ENCODE results near the gene LARGE1. TPM values are rescaled to one million over a fixed set of nuclear protein-coding genes. Genes with fewer than 3 reads are reported as not detected.

Gene LARGE1
- polyA plus RNA-seq, 3 donors: 0.05 to 0.13 TPM; not detected in 1

DNA sequence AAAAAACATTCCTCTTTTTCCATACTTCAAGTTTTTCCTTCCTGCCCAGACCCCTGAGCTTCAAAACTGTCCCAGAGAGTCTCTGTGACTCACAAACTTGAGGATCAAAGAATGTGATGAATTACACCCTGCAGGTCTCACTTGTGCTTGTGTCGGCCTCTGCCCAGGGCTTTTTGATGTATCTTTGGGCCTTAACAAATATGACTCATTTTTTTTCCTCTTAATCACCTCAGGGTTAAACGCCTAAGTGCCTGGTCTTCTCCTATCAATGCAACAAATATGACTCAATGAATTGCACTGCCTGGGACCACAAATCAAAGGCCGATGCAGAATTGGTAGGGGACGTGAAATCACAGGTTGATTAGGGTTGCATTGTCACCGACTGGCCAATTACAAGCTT lies 267.7 kb downstream of the LARGE1 start:
- no peaks in the 10 kb centered on the region for H3K36me3 Mint-ChIP-seq
- Histone ChIP-seq H3K9ac (ENCODE audit: insufficient read depth, low read length, poor library complexity, severe bottlenecking) (no peak overlapping the region), H3K4me1 (ENCODE audit: control insufficient read depth in 1 of 2, insufficient read depth in 2 of 2, low read length in 2 of 2) (no peaks in the 10 kb centered on the region), H3K4me2 (replicated peaks; ENCODE audit: extremely low read depth, low read length, poor library complexity, severe bottlenecking) (no peak overlapping the region), H2AFZ (ENCODE audit: insufficient read depth, low read depth, low read length, poor library complexity, severe bottlenecking) (no peak overlapping the region), H3K36me3 (replicated peaks in 1 of 2; ENCODE audit: control insufficient read depth in 1 of 2, insufficient read depth in 2 of 2, low read length in 2 of 2) (no peaks in the 10 kb centered on the region), H3K9me3 (replicated peaks in 1 of 2; ENCODE audit: control insufficient read depth in 1 of 2, insufficient read depth in 1 of 2, low read length in 2 of 2) (peaks cover 49 to 72% of the 10 kb centered on the region in 2 donors), H3K27ac (ENCODE audit: low read depth in 1 of 2, low read length in 2 of 2) (no peak overlapping the region), H3K4me3 (replicated peaks in 1 of 3; ENCODE audit: low read depth in 2 of 3, low read length in 3 of 3) (no peak overlapping the region), H3K79me2 (ENCODE audit: insufficient read depth, low read length) (no peaks in the 10 kb centered on the region), H3K27me3 (ENCODE audit: control insufficient read depth in 2 of 2, insufficient read depth in 2 of 2, low read length in 2 of 2) (no peaks in the 10 kb centered on the region), H4K20me1 (ENCODE audit: insufficient read depth, low read length) (no peaks in the 10 kb centered on the region)
- intact Hi-C loops (cut with micrococcal nuclease): no loop called here
- no peaks in the 10 kb centered on the region for H3K27me3 Mint-ChIP-seq (ENCODE audit: low read depth in 3 of 3)
- no peaks in the 10 kb centered on the region for H3K4me1 Mint-ChIP-seq
- H3K27ac Mint-ChIP-seq: no peak overlapping the region
- no peak for DNase-seq
- no peak overlapping the region for H3K4me3 Mint-ChIP-seq
- TF ChIP-seq CTCF (IDR thresholded peaks at IDR 0.05): no peak
- 87% methylated on average over 4 of the region's 5 CpGs for WGBS (ENCODE audit: insufficient coverage)
- H3K9me3 Mint-ChIP-seq: peaks cover 8 to 56% (median 25%) of the 10 kb centered on the region in 7 donors

GRCh38 chr22:33650244-33650643 lies 270.0 kb downstream of the LARGE1 start:
- no peaks in the 10 kb centered on the region for H3K4me1 Mint-ChIP-seq
- no peaks in the 10 kb centered on the region for H3K36me3 ChIP-seq (replicated peaks in 1 of 2; ENCODE audit: control insufficient read depth in 1 of 2, insufficient read depth in 2 of 2, low read length in 2 of 2)
- H3K4me2 ChIP-seq (replicated peaks; ENCODE audit: extremely low read depth, low read length, poor library complexity, severe bottlenecking): no peak overlapping the region
- DNase-seq: no peak
- H3K4me1 ChIP-seq (ENCODE audit: control insufficient read depth in 1 of 2, insufficient read depth in 2 of 2, low read length in 2 of 2): no peaks in the 10 kb centered on the region
- H3K9me3 ChIP-seq (replicated peaks in 1 of 2; ENCODE audit: control insufficient read depth in 1 of 2, insufficient read depth in 1 of 2, low read length in 2 of 2): peaks cover 40 to 66% of the 10 kb centered on the region in 2 donors
- H2AFZ ChIP-seq (ENCODE audit: insufficient read depth, low read depth, low read length, poor library complexity, severe bottlenecking): no peak overlapping the region
- H3K4me3 ChIP-seq (replicated peaks in 1 of 3; ENCODE audit: low read depth in 2 of 3, low read length in 3 of 3): no peak overlapping the region
- H3K27me3 ChIP-seq (ENCODE audit: control insufficient read depth in 2 of 2, insufficient read depth in 2 of 2, low read length in 2 of 2): no peaks in the 10 kb centered on the region
- H3K9me3 Mint-ChIP-seq: peaks cover 14 to 46% (median 28%) of the 10 kb centered on the region in 7 donors
- no peak for TF ChIP-seq CTCF (IDR thresholded peaks at IDR 0.05)
- intact Hi-C loops (cut with micrococcal nuclease): no loop called here
- no peak overlapping the region for H3K27ac ChIP-seq (ENCODE audit: low read depth in 1 of 2, low read length in 2 of 2)
- H3K36me3 Mint-ChIP-seq: no peaks in the 10 kb centered on the region
- H3K27ac Mint-ChIP-seq: no peak overlapping the region
- no peaks in the 10 kb centered on the region for H3K79me2 ChIP-seq (ENCODE audit: insufficient read depth, low read length)
- H3K27me3 Mint-ChIP-seq (ENCODE audit: low read depth in 3 of 3): no peaks in the 10 kb centered on the region
- H4K20me1 ChIP-seq (ENCODE audit: insufficient read depth, low read length): no peaks in the 10 kb centered on the region
- no peak overlapping the region for H3K9ac ChIP-seq (ENCODE audit: insufficient read depth, low read length, poor library complexity, severe bottlenecking)
- 80% methylated on average over 19 of the region's 22 CpGs for WGBS (ENCODE audit: insufficient coverage)
- no peak overlapping the region for H3K4me3 Mint-ChIP-seq
